GM19395 (cell line): Measurements from ENCODE around the gene LHFPL5.

Source experiments
- ATAC-seq: cut with Tn5 transposase; IDR thresholded peaks from one replicate; pipeline ENCODE4 v1.9.1; 2021; ENCODE audit warnings: mild to moderate bottlenecking, moderate library complexity; ENCODE audit not compliant: unreplicated experiment

The LHFPL5 gene

GRCh38 chr6:35804996-35805736 lies at the start of gene LHFPL5:
Gene LHFPL5 (plus strand): TSS chr6:35805352. CDS start chr6:35805671, 319 bp downstream.
- ATAC-seq: no peak

DNA sequence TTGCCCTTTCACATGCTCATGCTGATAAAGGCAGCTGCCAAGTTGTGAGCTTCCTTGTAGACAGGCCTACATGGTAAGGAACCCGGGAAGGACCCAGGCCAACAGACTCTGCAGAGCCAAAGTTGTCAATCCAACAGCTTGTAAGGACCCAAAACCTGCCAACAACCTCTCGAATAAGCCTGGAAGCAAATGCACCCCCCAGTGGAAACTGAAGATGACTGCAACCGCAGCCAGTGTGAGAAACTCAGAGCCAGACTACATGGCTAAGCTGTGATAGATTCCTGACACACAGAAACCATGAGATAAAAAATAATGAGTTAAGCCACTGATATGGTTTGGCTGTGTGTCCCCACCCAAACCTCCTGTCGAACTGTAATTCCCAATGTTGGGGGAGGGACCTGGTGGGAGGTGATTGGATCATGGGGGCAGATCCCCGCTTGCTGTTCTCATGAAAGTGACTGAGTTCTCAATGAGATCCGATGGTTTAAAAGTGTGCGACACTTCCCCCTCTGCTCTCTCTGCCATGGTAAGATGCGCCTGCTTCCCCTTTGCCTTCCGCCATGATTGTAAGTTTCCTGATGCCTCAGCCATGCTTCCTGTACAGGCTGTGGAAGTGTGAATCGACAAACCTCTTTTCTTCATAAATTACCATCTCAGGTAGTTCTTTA lies 47.6 kb upstream of the LHFPL5 start:
- ATAC-seq: no peak

GRCh38 chr6:35759426-35759825 lies 45.7 kb upstream of the LHFPL5 start:
- no peak for ATAC-seq

DNA sequence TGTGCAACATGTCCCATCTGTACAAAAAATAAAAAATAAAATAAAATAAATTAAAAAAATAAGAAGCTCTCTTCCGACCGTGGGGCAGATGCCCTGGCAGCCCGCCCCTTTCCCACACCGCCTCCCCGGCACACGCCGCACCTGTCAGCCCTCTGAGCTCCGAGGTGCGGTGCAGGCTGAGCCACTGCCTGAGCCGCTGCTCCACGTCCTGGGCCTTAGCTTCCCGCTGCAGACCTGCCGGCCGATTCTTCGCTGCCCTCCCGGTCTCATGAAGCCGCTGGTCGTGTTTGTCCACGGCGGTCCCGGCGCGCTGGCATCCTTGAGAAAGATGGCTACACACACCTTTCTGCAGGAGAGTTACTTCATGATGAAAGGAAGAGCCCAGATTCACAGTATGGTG lies 39.4 kb upstream of the LHFPL5 start:
- no peak for ATAC-seq

DNA sequence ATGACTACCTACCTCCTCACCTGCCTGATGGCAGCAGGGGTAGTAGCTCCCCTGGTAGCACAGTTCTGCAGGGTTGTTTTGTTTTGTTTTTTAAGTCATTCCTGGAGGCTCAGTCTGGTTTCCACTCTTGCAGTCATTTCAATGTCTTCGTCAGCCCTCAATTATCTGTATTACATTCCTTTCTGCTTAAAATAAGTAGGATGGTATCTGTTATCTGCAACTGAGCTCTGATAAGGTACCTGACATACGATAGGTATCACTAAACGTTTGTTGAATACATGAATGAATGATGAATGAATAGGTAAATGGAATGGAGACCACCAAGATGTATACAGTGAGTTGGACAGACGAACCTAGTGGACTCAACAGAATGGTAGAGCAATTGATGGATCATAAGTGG lies 35.9 kb upstream of the LHFPL5 start:
- no peak for ATAC-seq

- ATAC-seq: no peak
Observed at GRCh38 chr6:35771343-35771627, 33.9 kb upstream of the LHFPL5 start.

GRCh38 chr6:35774116-35774794 lies 30.9 kb upstream of the LHFPL5 start:
- no peak for ATAC-seq

- no peak for ATAC-seq
Observed at GRCh38 chr6:35775031-35775430, 30.1 kb upstream of the LHFPL5 start.

DNA sequence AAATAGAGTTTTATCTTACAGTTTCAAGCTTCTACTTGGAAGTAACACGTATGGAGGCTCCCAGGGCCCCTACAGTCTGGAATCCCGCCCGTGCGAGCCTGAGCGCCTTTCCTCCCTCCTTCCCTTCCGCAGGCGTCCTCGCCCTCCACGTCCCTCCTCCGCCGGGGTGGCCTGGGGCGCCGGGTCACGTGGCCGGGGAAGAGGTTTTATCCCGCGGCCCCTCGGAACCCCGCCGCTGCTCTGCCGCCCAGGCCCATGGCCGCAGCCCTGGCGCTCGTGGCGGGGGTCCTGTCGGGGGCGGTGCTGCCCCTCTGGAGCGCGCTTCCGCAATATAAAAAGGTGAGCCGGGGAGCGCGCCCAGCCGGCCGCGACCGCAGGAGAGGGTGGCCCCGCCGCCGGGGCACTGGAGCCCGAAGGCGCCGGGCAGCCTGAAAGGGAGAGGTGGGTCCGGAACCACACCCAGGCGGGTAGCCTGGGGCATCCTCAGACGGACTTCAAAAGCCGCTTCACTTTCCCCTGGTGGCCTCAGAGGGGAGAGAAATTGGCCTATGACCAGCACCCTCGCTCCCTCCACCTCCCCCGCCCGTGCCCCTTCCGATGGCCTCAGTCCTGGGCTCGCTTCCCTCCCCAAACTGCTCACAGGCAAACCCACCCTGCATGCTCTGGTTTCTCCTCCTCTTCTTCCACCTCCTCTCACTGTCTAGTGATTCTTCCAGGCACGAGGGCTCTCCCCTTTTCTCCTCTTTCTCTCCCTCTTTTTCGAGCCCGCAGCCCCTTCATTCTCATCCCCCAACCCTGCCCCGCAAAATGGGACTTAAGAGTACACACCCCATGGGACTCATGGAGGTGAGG lies 28.6 kb upstream of the LHFPL5 start, which contains the start of gene CLPSL2:
Gene CLPSL2, plus strand, starts transcription at position 235 of the 852 bp plus-strand sequence. Its CDS starts 21 bp downstream, at position 256.
- no peak for ATAC-seq

- ATAC-seq: no peak
Observed at GRCh38 chr6:35777356-35778102, 27.6 kb upstream of the LHFPL5 start.

- ATAC-seq: no peak
Observed at GRCh38 chr6:35778437-35778836, 26.7 kb upstream of the LHFPL5 start.

DNA sequence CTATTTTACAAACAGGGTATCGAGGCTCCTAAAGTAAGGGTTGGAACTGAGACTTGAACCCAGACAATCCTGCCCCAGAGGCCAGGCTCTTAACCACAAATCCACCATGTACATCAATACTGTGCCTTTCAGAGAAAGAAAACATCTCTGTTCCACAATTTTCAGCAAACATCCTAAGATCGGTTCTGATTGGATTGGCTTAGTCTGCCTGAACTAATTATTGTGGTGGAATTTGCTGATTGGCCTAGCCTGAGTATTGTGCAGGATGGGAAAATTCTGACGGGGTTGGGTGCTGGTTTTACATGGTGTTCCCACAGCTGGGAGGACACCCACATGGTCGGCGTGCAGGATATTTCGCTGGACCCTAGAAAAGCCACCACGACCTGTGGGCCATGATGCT lies 24.4 kb upstream of the LHFPL5 start, which contains the start of gene CLPSL1:
Gene CLPSL1, plus strand, starts transcription at position 301 of the 400 bp plus-strand sequence. Its CDS starts 92 bp downstream, at position 393.
- ATAC-seq: no peak

- no peak for ATAC-seq
Observed at GRCh38 chr6:35781290-35781689, 23.9 kb upstream of the LHFPL5 start.

DNA sequence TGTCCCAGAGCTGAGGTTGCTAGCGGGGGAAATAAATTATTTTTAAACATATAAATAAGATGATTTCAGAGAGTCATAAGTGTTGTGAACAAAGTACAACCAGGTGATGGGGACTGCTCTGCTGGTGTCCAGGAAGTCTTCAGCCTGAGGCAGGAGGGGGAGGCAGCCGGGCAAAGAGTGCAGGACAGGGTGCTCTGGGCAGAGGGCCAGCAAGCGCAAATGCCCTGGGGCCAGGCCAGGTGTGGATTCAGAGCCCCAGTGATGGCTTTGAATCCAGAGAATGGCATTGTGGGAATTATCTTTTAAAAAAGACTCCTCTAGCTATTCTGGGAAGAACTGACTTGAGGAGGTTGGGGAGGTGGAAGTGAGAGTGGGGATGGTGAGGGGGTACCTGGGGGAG lies 22.7 kb upstream of the LHFPL5 start:
- ATAC-seq: no peak

- ATAC-seq: no peak
Observed at GRCh38 chr6:35784200-35784599, 21.0 kb upstream of the LHFPL5 start.

DNA sequence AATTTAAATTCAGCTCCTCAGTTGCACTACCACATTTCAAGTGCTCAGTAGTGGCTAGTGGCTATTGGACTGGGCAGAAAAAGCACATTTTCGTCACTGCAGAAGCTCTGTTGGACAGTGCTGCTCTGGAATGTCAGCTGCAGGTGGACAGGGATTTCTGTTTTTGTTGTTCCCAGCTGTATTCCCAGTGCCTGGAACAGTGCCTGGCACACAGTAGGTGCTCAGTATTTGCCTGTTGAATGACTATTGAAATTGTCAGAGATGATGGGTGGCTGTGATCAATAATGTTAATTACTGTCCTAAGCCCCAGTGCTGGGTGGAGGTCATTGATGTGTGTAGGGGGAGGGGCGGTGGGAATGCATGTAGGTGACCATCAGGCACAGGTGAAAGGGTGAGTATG lies 18.9 kb upstream of the LHFPL5 start:
- no peak for ATAC-seq

GRCh38 chr6:35786810-35787209 lies 18.3 kb upstream of the LHFPL5 start:
- no peak for ATAC-seq

GRCh38 chr6:35787266-35788218 lies 17.6 kb upstream of the LHFPL5 start:
- no peak for ATAC-seq

GRCh38 chr6:35788423-35788982 lies 16.6 kb upstream of the LHFPL5 start:
- no peak for ATAC-seq
